Right cardiac atrium (tissue), 5 donors: ENCODE data around the gene TRIP12. TPM values are rescaled to one million over a fixed set of nuclear protein-coding genes. Genes with fewer than 3 reads are reported as not detected.
"Not testable (repeated sequence)": the region's sequence is repeated elsewhere in the genome, so short reads cannot be mapped to it uniquely, and the experiment has no call there.

Experiments used
- ATAC-seq, 2 donors: fragments of 200-7000 bp; cut with Tn5 transposase; one replicate each; pipeline versions ENCODE4 v1.8.0 to v1.9.1; 2020; ENCODE audit warnings: moderate library complexity in 2 of 2, mild to moderate bottlenecking in 1 of 2
- DNase-seq, 3 donors: peaks; one replicate each; pipeline ENCODE4 v3.0.0-alpha.2; 2020
- H3K27ac ChIP-seq: one replicate; pipeline ENCODE4 v1.5.1; 2013; ENCODE audit warnings: mild to moderate bottlenecking, low read length, control low read depth, moderate library complexity
- H3K27me3 ChIP-seq: one replicate; pipeline ENCODE4 v1.6.1; 2013; ENCODE audit not compliant: control insufficient read depth, insufficient read depth
- H3K4me1 ChIP-seq: one replicate; pipeline ENCODE4 v1.6.1; 2013; ENCODE audit warnings: low read length; ENCODE audit not compliant: control insufficient read depth, insufficient read depth
- H3K4me3 ChIP-seq: one replicate; pipeline ENCODE4 v1.5.1; 2013; ENCODE audit warnings: low read length, control low read depth
- H3K9me3 ChIP-seq: one replicate; pipeline ENCODE4 v1.6.1; 2013; ENCODE audit warnings: low read length; ENCODE audit not compliant: control insufficient read depth
- WGBS: extraction: QIAGEN DNeasy Blood & Tissue Kit; methylation state at CpG from one replicate; pipeline ENCODE4 v1.1.7; 2013; 5-methylcytosine and 5-hydroxymethylcytosine counted together
- intact Hi-C, 4 donors: fragments of 100-400 bp; cut with DNase I; formaldehyde crosslinking; loops; one replicate each; pipeline versions ENCODE4 v1.11.0 to v1.14.0; 2022 to 2023
- polyA plus RNA-seq: library from polyadenylated mRNA; stranded (reverse); fragments of 200-250 nt; gene quantifications from one replicate; pipeline ENCODE4 v1.2.3, GENCODE V29; 2013
- total RNA-seq, 4 donors: library from RNA; stranded (reverse); fragmentation: NEBNext Ultra II Directional; extraction: Animal tissue kit (Norgen Biotek cat#: 25700); gene quantifications; one replicate each; pipeline ENCODE4 v1.2.1, GENCODE V29; 2021
- donor health status: healthy with polysubstance abuse.
- donor health status: DM: no; HTN: yes; CAD: no.
- donor health status: DM: no; HTN: no; CAD: no.
- donor health status: DM: no; HTN: yes; CAD: no; lungs with severe emphysema.
- donor health status: DM: yes; HTN: yes; CAD: no.

TRIP12 gene
- total and polyA plus RNA-seq, 5 donors, result 24.5 to 212 (median 203) TPM

GRCh38 chr2:229761663-229762062 is 160.1 kb downstream of the TRIP12 start:
- no peaks in the 10 kb centered on the region for H3K9me3 ChIP-seq
- no peak overlapping the region for H3K4me3 ChIP-seq
- no peak for DNase-seq
- ATAC-seq, result no peak
- intact Hi-C loops, result no loop called here
- no peaks in the 10 kb centered on the region for H3K4me1 ChIP-seq
- H3K27ac ChIP-seq, result no peak overlapping the region
- no peaks in the 10 kb centered on the region for H3K27me3 ChIP-seq
- whole genome bisulfite sequencing, result 56% methylated on average over 1 of the region's 1 CpG

- H3K9me3 ChIP-seq, H3K4me1 ChIP-seq, ATAC-seq, intact Hi-C loops, H3K27me3 ChIP-seq, DNase-seq, H3K4me3 ChIP-seq, H3K27ac ChIP-seq: not testable (repeated sequence)
- 97% methylated on average over 10 of the region's 10 CpGs for WGBS
Observed at GRCh38 chr2:229757462-229757861, 164.3 kb downstream of the TRIP12 start.

DNA sequence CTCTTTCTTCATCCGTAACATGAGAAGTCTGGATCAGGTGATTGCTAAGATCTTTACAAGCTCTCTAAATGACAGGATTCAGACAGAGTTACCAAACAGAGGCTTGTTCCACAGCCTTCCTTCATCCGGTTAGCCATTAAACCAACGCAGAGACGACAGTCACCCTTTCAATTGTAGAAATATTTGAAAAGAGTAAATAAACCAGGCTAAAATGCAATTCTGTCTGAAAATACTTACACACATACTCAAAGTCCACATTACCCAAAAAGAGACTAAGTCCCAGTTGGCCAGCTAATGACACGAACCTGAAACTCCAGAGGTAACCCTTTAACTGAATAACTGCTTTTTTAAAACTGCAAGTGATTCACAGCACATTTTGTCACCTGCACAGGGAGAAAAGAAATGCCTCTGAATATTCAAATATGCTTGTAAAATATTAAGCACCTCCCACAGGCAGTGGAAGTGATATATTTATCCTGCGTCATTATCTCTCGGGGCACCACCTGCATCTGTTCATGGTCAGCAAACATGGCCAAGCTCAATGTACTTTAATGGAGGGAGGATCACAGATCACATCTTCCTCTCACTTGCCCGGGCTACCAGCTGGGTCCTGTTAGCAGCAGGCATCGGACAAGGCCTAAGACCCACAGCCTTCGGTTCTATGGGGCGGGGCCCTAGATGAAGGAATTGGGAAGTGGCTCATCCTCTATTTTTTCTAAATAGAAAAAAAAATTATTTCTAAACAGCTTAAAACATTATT is 168.7 kb downstream of the TRIP12 start:
- 83% methylated on average over 11 of the region's 11 CpGs for whole genome bisulfite sequencing
- no peaks in the 10 kb centered on the region for H3K9me3 ChIP-seq
- H3K4me3 ChIP-seq, result no peak overlapping the region
- DNase-seq (no peak), ATAC-seq (no peak)
- H3K27me3 ChIP-seq, result no peaks in the 10 kb centered on the region
- no peak overlapping the region for H3K27ac ChIP-seq
- intact Hi-C loops, result no loop called here
- H3K4me1 ChIP-seq, result no peaks in the 10 kb centered on the region

DNA sequence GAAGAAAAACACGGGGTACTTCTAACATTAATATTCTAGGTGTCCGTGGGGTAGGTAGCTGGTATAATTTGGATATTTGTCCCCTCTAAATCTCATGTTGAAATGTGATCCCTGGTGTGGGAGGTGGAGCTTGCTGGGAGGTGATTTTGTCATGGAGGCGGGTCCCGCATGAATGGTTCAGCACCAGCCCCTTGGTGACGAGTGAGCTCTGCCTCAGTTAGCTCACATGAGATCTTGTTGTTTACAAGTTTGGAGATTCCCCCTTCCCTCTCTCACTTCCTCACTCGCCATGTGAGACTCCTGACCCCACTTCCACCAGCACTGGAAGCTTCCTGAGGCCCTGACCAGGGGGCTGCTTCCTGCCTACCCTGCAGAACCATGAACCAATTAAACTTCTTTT is 172.0 kb downstream of the TRIP12 start:
- H3K27me3 ChIP-seq, result no peaks in the 10 kb centered on the region
- ATAC-seq, result no peak

DNA sequence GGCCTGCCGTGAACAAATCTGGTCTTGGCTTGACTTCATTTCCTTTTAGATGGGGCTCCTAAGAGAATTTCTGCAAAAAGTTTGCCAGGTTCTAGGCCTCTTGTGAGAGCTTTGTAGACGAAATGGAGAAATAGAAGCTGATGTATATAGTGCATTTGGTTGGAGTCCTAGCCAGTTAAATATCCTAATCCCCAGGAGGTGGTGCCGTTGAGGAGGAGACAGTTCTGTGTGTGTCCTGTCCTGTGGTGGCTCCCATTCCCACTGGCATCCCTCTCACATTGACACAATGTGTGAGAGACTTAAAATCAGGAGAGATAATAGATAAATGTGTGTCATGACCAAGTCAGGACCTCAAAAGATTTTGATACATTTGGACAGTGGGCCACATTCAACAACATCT is 172.9 kb downstream of the TRIP12 start:
- Histone ChIP-seq H3K27me3 (no peaks in the 10 kb centered on the region), H3K4me1 (no peaks in the 10 kb centered on the region), H3K9me3 (no peaks in the 10 kb centered on the region), H3K4me3 (no peak overlapping the region), H3K27ac (no peak overlapping the region)
- ATAC-seq, result no peak
- 81% methylated on average over 3 of the region's 3 CpGs for WGBS
- DNase-seq, result no peak
- intact Hi-C loops, result no loop called here

More for the DNA sequence above, 172.0 kb downstream of the TRIP12 start:
- H3K9me3 ChIP-seq, result no peaks in the 10 kb centered on the region
- no peaks in the 10 kb centered on the region for H3K4me1 ChIP-seq
- intact Hi-C loops, result no loop called here
- H3K27ac ChIP-seq, result no peak overlapping the region
- WGBS, result 84% methylated on average over 6 of the region's 6 CpGs
- H3K4me3 ChIP-seq, result no peak overlapping the region
- no peak for DNase-seq

GRCh38 chr2:229742691-229743090 is 179.1 kb downstream of the TRIP12 start:
- H3K4me3 ChIP-seq, result not testable (repeated sequence)

GRCh38 chr2:229740279-229740678 is 181.5 kb downstream of the TRIP12 start:
- no peaks in the 10 kb centered on the region for H3K4me1 ChIP-seq
- intact Hi-C loops, result no loop called here
- no peak overlapping the region for H3K4me3 ChIP-seq
- H3K9me3 ChIP-seq, result no peaks in the 10 kb centered on the region
- ATAC-seq (no peak), DNase-seq (no peak)
- 84% methylated on average over 4 of the region's 4 CpGs for WGBS
- H3K27ac ChIP-seq, result no peak overlapping the region
- no peaks in the 10 kb centered on the region for H3K27me3 ChIP-seq

More at GRCh38 chr2:229742691-229743090, 179.1 kb downstream of the TRIP12 start:
- H3K9me3 ChIP-seq, H3K27me3 ChIP-seq, H3K4me1 ChIP-seq, ATAC-seq, H3K27ac ChIP-seq, intact Hi-C loops: not testable (repeated sequence)
- 96% methylated on average over 33 of the region's 35 CpGs for WGBS
- DNase-seq, result peak in 1 of 3 donors; percentile 56

DNA sequence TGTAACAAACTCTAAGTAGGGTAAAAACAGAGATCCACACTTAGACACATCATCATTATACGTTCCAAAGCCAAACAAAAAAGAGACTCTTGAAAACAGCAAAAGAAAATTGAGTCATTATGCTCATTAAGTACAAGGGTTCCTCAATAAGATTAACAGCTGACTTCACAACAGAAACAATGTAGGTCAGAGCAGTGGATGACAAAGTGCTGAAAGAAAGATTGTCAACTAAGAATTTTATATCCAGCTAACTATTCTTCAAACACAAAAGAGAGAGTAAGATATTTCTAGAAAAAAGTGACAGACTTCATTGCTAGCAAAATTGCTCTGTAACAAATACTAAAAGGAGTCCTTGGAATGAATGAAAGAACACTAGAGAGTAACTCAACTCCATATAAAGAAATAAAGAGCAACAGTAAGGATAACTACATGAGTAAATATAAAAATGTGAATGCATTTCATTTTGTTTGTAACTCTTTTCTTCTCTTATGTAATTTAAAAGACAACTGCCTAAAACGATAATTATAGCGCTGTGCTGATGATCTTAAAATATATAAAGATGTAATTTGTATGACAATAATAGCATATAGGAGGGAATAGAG is 183.7 kb downstream of the TRIP12 start:
- H3K4me1 ChIP-seq, result no peaks in the 10 kb centered on the region
- H3K27me3 ChIP-seq, result no peaks in the 10 kb centered on the region
- 79% methylated on average over 3 of the region's 3 CpGs for WGBS
- no peak overlapping the region for H3K27ac ChIP-seq
- ATAC-seq (no peak), DNase-seq (no peak)
- no peaks in the 10 kb centered on the region for H3K9me3 ChIP-seq
- intact Hi-C loops, result no loop called here
- H3K4me3 ChIP-seq, result no peak overlapping the region

GRCh38 chr2:229734410-229734809 is 187.4 kb downstream of the TRIP12 start:
- ATAC-seq (no peak), DNase-seq (no peak)
- Histone ChIP-seq H3K27me3 (no peaks in the 10 kb centered on the region), H3K9me3 (no peaks in the 10 kb centered on the region), H3K27ac (no peak overlapping the region), H3K4me3 (no peak overlapping the region), H3K4me1 (no peaks in the 10 kb centered on the region)
- WGBS, result 57% methylated on average over 1 of the region's 1 CpG
- intact Hi-C loops, result no loop called here

DNA sequence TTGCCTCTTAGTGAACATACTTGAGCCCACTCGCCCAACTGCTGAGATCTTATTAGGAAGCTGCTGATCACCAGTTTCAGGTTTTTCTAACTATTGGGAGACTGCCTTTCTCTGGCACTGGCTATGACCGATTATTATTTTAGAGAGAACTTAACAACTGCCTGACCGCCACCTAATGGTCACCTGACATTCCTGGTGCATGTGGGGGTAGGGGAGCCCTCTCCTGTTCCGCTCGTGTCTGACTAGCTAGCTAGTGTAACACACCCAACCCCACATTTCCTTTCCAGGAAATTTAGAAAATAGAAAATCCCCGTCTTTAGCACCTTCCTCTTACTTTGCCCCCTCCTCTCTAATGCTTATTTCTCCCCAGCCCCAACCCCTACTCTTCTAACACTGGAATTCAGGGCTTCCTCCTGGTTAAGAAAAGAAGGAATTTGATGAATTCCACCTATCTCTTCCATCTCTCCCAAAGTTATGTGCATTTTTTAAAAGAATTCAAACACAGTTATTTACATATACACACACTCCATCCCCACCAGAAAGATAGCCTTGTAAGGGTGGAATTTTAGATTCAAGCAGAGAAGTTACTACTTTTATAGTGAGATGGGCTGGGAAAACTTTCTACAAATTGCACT is 188.1 kb downstream of the TRIP12 start:
- intact Hi-C loops, result no loop called here
- H3K4me1 ChIP-seq, result no peaks in the 10 kb centered on the region
- H3K9me3 ChIP-seq, result no peaks in the 10 kb centered on the region
- WGBS, result 73% methylated on average over 6 of the region's 6 CpGs
- no peak overlapping the region for H3K4me3 ChIP-seq
- H3K27me3 ChIP-seq, result no peaks in the 10 kb centered on the region
- ATAC-seq (no peak), DNase-seq (no peak)
- no peak overlapping the region for H3K27ac ChIP-seq

DNA sequence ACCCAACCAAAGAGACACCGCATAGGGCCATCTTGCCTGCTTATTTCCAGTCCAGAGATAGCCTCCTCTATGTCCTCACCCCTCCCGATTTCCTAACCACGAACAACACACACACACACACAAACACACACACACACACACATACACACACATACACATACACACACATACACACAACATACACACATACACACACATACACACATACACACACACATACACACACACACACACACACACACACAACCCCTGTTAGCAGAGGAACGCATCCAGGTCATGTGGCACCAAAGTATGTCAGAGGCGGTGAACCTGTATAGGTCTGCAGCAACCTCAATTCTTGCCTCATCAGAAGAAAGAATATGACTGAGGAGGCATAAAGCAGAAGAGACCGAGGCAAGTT is 188.9 kb downstream of the TRIP12 start:
- H3K27ac ChIP-seq, result no peak overlapping the region
- intact Hi-C loops, result no loop called here
- H3K4me1 ChIP-seq, result no peaks in the 10 kb centered on the region
- WGBS, result 91% methylated on average over 6 of the region's 6 CpGs
- H3K4me3 ChIP-seq, result no peak overlapping the region
- no peaks in the 10 kb centered on the region for H3K9me3 ChIP-seq
- DNase-seq (no peak), ATAC-seq (no peak)
- H3K27me3 ChIP-seq, result no peaks in the 10 kb centered on the region
